Activated naive CD4-positive, alpha-beta T cell (primary cell): Measurements from ENCODE around the gene TMEM259.

Experiments used
- DNase-seq, 4 experiments: peaks; one replicate each; lab custom pipeline; 2025; lab: John Stamatoyannopoulos, UW

TMEM259 gene

DNA sequence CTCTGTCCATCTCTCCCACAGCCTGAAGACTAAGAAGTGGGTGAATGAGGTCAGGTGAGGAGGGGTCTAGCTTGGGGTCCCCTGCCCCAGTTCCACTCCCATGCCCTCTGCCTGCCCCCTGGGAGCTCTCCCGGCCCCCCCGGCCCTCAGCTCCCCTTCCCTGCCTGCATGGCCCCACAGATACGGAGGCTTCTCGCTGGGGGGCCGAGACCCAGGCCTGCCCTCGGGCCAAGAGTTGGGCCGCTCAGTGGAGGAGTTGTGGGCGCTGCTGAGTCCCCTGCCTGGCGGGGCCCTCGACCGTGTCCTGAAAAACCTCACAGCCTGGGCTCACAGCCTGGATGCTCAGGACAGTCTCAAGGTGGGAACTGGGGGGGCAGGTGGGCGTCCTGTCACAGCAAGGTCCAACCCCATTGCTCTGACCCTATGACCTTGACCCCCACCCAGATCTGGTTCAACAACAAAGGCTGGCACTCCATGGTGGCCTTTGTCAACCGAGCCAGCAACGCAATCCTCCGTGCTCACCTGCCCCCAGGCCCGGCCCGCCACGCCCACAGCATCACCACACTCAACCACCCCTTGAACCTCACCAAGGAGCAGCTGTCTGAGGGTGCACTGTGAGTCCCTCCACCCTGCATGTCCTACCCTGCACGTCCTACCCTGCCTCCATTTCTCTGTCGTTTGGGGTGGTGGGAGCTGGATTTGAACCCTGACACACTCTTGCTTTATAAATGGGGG is 35.1 kb upstream of the TMEM259 start:
- DNase-seq = no peak

DNA sequence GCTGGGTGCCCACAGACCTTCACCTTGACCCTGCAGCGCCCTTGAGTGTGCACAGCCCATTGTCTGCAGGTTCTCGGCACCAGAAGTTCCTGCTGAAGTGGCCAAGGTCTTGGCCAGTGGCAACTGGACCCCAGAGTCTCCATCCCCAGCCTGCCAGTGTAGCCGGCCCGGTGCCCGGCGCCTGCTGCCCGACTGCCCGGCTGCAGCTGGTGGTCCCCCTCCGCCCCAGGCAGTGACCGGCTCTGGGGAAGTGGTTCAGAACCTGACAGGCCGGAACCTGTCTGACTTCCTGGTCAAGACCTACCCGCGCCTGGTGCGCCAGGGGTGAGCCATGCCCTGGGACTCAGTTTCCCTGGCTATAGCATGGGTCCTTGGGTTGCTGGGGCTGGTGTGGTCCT is 34.1 kb upstream of the TMEM259 start:
- DNase-seq = no peak

DNA sequence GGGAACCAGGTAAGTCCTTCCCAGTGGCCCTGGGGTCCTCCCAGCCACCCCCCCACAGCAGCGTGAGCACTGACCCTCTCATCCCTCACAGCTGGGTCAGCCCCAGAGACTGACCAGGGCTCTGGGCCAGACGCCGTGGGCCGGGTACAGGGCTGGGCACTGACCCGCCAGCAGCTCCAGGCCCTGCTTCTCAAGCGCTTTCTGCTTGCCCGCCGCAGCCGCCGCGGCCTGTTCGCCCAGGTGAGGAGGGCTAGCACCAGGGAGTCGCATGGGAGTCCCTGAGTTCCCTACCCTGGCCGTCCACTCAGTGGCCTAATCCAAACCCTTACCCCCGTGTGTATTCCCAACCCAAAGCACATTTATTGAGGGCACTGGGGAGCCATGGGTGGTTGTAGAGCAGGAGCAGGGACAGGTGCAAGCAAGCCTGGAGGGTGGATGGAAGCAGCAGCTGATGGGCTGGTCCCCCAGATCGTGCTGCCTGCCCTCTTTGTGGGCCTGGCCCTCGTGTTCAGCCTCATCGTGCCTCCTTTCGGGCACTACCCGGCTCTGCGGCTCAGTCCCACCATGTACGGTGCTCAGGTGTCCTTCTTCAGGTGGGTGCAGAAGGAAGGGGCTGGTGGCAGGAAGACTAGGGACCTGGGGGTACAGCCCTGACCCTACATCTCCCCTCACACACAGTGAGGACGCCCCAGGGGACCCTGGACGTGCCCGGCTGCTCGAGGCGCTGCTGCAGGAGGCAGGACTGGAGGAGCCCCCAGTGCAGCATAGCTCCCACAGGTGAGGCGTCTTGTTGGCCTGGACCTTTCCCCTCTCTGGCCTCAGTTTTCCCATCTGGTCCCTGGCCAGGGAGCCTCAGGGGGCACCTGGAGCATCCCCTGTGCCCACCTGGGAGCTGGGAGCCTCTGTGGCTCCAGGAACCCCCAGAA is 33.4 kb upstream of the TMEM259 start:
- no peak for DNase-seq

DNA sequence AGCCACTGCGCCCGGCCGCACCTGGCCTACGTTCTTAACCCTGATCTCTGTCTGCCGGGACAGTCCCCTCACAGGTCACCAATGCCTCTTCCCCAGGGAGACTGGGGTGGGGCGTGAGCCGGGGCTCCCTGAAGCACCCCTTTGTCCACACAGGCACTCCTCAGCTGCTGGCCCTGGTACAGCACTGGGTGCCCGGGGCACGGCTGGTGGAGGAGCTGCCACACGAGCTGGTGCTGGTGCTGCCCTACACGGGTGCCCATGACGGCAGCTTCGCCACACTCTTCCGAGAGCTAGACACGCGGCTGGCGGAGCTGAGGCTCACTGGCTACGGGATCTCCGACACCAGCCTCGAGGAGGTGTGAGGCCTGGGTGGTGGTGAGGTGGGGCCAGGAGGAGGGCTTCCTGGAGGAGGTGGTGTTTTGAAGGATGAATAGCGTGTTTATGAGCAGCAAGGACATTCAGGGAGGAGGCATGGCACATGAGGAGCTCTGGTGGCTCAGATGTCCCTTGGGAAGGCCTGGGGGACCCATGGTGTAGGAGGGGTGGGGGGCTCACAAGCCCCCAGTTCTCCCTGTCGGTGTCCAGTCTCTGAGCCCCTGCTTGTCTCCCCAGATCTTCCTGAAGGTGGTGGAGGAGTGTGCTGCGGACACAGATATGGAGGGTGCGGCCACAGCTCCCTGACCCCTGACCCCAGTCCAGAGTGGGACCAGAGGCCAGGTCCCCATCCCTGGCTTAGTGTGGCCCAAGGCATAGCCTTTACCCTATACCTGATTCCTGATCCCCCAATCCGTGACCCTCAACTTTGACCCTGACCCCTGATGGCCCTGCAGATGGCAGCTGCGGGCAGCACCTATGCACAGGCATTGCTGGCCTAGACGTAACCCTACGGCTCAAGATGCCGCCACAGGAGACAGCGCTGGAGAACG is 32.5 kb upstream of the TMEM259 start:
- no peak for DNase-seq

DNA sequence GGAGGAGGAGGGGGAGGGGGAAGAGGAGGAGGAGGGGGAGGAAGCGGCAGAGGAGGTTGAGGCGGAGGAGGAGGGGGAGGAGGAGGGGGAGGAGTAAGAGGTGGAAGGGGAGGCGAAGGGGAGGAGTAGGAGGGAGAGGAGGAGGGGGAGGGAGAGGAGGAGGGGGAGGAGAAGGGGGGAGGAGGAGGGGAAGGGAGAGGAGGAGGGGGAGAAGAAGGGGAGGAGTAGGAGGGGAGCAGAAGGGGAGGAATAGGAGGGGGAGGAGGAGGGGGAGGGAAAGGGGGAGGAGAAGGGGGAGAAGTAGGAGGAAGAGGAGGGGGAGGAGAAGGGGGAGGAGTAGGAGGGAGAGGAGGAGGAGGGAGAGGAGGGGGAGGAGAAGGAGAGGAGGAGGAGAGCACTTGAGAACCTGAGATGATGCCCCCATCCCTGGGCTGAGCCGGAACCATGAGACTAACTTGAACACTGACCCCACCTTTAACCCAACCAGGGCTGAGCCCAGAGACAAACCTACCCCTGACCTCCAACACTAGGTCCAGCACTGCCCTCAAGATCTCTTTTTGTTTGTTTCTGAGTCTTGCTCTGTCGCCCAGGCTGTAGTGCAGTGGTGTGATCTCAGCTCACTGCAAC is 31.5 kb upstream of the TMEM259 start:
- DNase-seq = no peak

DNA sequence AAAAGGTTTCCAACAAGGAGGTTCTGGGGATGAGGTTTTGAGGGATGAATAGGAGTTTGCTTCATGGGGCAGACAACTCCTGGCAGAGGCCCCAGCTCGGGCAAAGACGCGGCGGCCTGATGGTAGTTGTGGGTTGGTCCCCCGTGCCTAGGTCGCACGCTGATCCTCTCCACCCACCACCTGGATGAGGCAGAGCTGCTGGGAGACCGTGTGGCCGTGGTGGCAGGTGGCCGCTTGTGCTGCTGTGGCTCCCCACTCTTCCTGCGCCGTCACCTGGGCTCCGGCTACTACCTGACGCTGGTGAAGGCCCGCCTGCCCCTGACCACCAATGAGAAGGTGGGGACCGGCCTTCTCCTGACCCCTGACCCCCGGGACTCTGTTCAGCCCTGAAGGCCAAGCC is 30.9 kb upstream of the TMEM259 start:
- no peak for DNase-seq

DNA sequence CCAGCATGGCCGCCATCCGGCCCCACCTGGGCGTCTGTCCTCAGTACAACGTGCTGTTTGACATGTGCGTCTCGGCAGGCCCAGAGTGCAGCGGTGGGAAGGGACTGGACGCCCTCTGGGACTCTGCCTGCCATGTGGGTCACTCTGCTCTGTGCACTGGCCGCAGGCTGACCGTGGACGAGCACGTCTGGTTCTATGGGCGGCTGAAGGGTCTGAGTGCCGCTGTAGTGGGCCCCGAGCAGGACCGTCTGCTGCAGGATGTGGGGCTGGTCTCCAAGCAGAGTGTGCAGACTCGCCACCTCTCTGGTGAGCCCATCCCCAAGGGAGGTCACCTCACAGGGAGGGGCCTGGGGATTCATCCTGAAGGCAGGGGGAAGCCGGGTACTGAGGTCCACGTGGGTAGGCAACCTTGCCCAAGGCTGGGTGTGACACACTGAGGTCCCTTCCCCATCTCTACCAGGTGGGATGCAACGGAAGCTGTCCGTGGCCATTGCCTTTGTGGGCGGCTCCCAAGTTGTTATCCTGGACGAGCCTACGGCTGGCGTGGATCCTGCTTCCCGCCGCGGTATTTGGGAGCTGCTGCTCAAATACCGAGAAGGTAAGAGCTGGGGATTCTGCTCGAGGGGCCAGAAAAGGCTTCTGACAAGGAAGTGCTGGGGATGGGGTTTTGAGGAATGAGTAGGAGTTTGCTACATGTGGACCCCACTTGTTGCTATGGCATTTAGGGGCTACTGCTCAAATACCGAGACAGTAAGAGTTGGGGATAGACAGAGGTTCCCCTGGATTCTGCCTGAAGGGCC is 30.3 kb upstream of the TMEM259 start:
- DNase-seq = no peak

DNA sequence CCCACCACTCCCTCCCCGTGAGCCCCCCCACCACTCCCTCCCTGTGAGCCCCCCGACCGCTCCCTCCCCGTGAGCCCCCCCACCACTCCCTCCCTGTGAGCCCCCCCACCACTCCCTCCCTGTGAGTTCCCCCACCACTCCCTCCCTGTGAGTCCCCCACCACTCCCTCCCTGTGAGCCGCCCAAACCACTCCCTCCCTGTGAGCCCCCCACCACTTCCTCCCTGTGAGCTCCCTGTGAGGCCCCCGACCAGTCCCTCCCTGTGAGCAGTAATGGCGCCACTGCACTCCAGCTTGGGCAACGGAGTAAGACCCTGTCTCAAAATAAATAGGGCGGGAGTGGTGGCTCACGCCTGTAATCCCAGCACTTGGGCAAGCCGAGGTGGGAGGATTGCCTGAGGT is 28.9 kb upstream of the TMEM259 start:
- DNase-seq = no peak

DNA sequence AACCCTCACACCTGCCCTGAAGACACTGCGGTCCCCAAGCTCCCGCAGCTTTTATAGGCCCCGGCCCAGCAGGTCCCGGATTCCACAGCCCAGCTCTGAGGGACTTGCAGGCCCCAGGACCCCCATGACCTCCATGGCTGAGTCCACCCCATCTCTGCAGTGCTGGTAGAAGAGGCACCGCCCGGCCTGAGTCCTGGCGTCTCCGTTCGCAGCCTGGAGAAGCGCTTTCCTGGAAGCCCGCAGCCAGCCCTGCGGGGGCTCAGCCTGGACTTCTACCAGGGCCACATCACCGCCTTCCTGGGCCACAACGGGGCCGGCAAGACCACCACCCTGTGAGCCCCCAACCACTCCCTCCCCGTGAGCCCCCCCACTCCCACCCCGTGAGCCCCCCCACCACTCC is 28.2 kb upstream of the TMEM259 start:
- DNase-seq = no peak

DNA sequence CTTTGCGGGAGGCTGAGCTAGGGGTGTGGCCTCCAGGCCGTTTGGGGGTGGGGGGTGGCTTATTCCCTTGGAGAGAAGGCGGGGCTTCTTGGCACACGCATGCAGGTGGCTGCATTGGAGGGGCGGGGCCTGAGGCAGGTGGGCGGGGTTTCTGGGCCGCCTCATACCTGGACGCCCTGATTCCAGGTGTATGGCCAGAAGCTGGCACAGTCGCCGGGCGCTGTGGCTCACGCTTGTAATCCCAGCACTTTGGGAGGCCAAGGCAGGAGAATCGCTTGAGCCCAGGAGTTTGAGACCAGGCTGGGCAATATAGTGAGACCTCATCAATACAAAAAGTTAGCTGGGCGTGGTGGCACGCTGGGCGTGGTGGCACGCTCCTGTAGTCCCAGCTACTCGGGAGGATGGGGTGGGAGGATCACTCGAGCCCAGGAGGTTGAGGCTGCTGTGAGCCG is 26.8 kb upstream of the TMEM259 start:
- no peak for DNase-seq

DNA sequence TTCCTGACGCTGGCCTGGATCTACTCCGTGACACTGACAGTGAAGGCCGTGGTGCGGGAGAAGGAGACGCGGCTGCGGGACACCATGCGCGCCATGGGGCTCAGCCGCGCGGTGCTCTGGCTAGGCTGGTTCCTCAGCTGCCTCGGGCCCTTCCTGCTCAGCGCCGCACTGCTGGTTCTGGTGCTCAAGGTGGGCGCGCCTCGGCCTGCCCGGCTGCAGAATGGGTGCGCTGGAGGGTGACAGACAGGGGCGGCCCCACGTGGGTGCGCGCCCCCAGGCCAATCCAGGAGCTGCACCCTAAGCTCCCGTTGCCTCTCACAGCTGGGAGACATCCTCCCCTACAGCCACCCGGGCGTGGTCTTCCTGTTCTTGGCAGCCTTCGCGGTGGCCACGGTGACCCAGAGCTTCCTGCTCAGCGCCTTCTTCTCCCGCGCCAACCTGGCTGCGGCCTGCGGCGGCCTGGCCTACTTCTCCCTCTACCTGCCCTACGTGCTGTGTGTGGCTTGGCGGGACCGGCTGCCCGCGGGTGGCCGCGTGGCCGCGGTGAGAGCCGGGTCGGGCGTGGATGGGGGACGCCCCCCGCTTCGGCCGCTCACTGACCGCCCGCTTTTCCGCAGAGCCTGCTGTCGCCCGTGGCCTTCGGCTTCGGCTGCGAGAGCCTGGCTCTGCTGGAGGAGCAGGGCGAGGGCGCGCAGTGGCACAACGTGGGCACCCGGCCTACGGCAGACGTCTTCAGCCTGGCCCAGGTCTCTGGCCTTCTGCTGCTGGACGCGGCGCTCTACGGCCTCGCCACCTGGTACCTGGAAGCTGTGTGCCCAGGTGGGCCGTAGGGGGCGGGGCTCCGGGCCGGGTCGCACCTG is 26.1 kb upstream of the TMEM259 start:
- no peak for DNase-seq

DNA sequence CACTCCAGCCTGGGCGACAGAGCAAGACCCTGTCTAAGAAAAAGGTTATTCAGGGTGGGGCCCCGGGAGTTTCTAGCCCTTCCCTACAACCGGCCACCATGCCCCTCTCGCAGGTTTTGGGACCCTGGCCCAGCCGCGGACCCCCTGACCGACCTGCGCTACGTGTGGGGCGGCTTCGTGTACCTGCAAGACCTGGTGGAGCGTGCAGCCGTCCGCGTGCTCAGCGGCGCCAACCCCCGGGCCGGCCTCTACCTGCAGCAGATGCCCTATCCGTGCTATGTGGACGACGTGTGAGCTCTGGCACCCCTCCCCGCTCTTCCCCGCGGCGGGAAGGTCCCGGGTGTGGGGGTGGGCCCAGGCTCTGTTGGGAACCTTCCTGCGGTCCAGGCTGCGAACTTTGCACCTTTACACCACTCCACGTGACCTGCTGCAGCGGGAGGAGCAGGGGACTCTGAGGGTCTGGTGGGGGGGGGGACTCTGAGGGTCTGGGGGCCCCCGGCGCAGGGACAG is 25.2 kb upstream of the TMEM259 start:
- DNase-seq = no peak

DNA sequence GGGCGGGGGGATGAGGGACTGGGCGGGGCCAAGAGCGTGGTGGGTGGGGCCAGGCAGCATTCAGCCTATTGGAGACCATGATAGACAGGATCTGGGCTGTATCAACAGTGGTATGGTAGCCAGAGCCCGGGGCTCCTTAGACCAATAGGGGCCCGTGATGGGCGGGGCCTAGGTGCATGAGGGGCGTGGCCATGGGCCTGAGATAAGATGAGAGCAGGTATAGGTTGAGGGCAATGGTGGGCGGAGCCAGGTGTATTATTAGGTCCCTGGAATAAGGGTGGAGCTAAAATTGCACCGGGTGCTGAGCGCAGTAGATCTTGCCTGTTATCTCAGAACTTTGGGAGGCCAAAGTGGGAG is 24.3 kb upstream of the TMEM259 start:
- peak in 1 of 4 experiments; percentile 41 for DNase-seq

DNA sequence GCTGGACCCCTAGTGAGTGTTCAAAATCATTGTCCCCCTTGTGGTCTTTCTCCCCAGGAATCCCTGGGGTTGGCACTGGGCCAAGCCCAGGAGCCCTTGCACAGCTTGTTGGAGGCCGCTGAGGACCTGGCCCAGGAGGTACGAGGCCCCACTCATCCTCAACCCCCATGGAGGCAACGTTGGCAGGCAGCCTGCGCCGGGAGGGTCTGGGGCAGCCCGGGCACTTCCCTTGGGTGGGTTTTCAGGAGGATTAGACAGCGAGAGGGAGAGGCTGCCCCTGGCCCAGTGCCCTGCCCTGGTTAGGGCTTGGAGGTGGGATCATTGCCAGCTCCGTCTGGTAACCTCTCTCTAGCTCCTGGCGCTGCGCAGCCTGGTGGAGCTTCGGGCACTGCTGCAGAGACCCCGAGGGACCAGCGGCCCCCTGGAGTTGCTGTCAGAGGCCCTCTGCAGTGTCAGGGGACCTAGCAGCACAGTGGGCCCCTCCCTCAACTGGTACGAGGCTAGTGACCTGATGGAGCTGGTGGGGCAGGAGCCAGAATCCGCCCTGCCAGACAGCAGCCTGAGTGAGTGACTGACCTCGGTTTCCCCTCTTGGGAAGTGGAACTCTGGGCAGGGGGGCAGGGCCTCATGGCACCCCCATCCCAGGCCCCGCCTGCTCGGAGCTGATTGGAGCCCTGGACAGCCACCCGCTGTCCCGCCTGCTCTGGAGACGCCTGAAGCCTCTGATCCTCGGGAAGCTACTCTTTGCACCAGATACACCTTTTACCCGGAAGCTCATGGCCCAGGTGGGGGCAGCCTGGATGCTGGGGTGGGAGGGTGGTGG is 22.0 kb upstream of the TMEM259 start:
- DNase-seq = no peak

DNA sequence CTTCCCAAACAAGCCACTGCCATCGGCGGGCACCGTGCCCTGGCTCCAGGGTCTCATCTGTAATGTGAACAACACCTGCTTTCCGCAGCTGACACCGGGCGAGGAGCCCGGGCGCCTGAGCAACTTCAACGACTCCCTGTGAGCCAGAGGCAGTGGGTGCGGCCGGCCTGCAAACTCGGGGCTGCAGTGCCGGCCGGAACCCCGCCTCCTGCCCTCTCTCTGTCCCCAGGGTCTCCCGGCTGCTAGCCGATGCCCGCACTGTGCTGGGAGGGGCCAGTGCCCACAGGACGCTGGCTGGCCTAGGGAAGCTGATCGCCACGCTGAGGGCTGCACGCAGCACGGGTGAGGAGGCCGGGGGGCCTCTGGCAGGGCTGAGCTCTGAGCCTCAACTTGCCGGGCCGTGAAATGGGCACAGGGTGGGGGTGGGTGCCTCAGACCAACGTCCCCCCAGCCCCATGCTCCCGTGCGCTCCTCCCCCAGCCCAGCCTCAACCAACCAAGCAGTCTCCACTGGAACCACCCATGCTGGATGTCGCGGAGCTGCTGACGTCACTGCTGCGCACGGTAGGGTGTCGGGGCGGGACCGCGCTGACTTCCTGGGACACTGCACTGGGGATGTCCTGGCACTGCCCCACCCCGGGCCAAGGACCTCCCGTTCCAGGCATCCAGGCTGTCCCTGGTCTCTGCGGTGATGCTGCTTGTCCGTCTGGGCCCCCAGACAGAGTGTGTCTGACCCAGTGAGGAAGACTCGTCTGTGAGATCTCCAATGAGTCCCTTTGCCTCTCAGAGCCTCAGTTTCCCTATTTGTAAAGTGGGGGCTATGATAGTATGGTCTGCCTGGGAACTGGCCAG is 21.1 kb upstream of the TMEM259 start:
- DNase-seq = no peak

DNA sequence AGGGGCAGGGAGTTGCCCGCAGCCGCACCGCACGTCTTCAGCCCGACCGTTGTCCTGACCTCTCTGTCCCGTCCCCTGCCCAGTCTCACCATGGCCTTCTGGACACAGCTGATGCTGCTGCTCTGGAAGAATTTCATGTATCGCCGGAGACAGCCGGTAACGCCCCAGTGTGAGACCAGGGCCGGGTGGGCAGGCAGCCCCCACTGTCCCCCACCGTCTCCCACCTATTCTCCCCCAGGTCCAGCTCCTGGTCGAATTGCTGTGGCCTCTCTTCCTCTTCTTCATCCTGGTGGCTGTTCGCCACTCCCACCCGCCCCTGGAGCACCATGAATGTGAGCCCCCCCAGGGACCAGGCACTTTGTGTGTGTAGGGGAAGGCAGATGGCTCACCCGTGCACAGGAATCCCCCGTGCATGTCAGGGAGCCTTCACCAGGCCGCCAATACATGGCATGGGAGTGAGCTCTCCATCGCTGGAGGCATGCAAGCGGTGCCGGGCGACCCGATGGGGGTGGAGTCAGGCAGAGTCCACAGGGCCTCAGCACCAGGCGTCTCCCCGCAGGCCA is 20.4 kb upstream of the TMEM259 start:
- no peak for DNase-seq

DNA sequence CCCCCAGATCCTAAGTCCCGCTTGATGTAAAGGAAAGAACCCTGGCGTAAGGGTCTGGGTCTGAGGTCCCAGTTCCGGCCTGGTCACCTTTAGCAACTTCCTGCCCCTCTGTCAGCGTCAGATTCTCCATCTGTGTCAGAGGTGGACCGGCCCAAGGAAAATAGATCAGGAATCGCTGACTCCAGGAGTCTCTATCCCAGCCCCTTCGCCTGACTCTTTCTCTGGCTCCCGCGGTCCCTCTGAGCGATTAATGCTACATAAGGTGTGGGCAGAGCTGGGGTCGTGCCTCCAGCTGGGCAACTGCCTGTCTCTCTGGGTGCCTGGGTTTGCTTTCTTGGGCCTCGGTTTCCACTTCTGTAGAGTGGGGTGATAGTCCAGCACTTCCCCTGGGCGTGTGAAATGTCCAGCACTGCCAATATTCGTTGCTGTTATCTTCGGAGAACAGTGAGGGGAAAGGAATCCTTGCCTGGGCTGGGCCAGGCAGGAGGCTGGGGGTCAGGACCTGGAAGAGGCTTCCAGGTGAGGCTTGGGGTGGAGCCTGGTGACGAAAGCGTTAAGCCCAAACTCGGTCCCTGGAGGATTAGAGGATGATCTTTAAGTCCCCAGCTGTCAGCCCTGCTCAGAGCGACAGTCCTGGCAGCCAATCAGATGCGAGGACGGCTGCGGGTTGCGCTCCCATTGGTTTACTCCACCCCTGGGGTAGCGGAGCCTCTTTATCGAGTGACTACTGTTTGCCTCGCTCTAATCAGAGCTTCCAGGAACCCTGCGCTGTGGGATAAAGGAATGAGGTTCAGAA is 19.8 kb upstream of the TMEM259 start:
- peak; percentile 54 to 84 (median 78) for DNase-seq
